CD14-positive monocyte (primary cell): Measurements from ENCODE around the gene IL21. TPM values are rescaled to one million over a fixed set of nuclear protein-coding genes. Genes with fewer than 3 reads are reported as not detected.

ENCODE experiments used
- DNase-seq, 3 donors: peaks; one replicate each; pipeline ENCODE4 v3.0.0-alpha.2; 2011 to 2022
- H2AFZ ChIP-seq: 2 replicates; pipeline ENCODE4 v1.6.0; 2012; ENCODE audit warnings: mild to moderate bottlenecking, low read depth, low read length, inconsistent platforms; ENCODE audit not compliant: insufficient read depth, poor library complexity, severe bottlenecking
- H3K27ac ChIP-seq, 2 donors: 1 replicate in 1 of 2; 2 replicates in 1 of 2; pipeline ENCODE4 v1.5.1; 2012 to 2013; ENCODE audit warnings: low read length in 2 of 2, control low read depth in 1 of 2, inconsistent platforms in 1 of 2, low read depth in 1 of 2, mild to moderate bottlenecking in 1 of 2
- H3K27me3 ChIP-seq, 2 donors: one replicate each; pipeline versions ENCODE4 v1.6.0 to v1.6.1; 2011 to 2013; ENCODE audit warnings: low read length in 2 of 2; ENCODE audit not compliant: control insufficient read depth in 2 of 2, insufficient read depth in 2 of 2
- H3K36me3 ChIP-seq, 2 donors: replicated peaks in 1 of 2; 1 replicate in 1 of 2; 2 replicates in 1 of 2; pipeline versions ENCODE4 v1.5.1 to v1.6.1; 2012 to 2013; ENCODE audit warnings: low read length in 2 of 2, control low read depth in 1 of 2, inconsistent platforms in 1 of 2, mild to moderate bottlenecking in 1 of 2; ENCODE audit not compliant: insufficient read depth in 2 of 2, control insufficient read depth in 1 of 2
- H3K4me1 ChIP-seq, 2 donors: 1 replicate in 1 of 2; 2 replicates in 1 of 2; pipeline versions ENCODE4 v1.5.1 to v1.6.1; 2012 to 2013; ENCODE audit warnings: low read length in 2 of 2, control low read depth in 1 of 2, inconsistent platforms in 1 of 2, mild to moderate bottlenecking in 1 of 2, moderate library complexity in 1 of 2; ENCODE audit not compliant: insufficient read depth in 2 of 2, control insufficient read depth in 1 of 2
- H3K4me2 ChIP-seq: replicated peaks from 2 replicates; pipeline ENCODE3; 2012; ENCODE audit warnings: low read length, moderate library complexity, mild to moderate bottlenecking; ENCODE audit not compliant: poor library complexity, severe bottlenecking; ENCODE audit errors: extremely low read depth
- H3K4me3 ChIP-seq, 3 experiments: fragments of 200-600 bp in 1 of 3; sonication (generic) in 1 of 3; replicated peaks in 1 of 3; 1 replicate in 2 of 3; 2 replicates in 1 of 3; pipeline ENCODE4 v1.5.1; 2011 to 2013; ENCODE audit warnings: low read length in 3 of 3, mild to moderate bottlenecking in 3 of 3, control low read depth in 2 of 3, low read depth in 2 of 3, inconsistent platforms in 1 of 3, moderate library complexity in 1 of 3
- H3K79me2 ChIP-seq: 2 replicates; pipeline ENCODE4 v1.6.0; 2012; ENCODE audit warnings: mild to moderate bottlenecking, control low read depth, inconsistent platforms, low read length, moderate library complexity; ENCODE audit not compliant: insufficient read depth
- H3K9ac ChIP-seq: 2 replicates; pipeline ENCODE4 v1.6.0; 2017; ENCODE audit warnings: low read length, mild to moderate bottlenecking; ENCODE audit not compliant: insufficient read depth, poor library complexity, severe bottlenecking
- H3K9me3 ChIP-seq, 2 donors: replicated peaks in 1 of 2; 1 replicate in 1 of 2; 2 replicates in 1 of 2; pipeline versions ENCODE4 v1.5.1 to v1.6.1; 2012 to 2013; ENCODE audit warnings: low read length in 2 of 2, control low read depth in 1 of 2; ENCODE audit not compliant: control insufficient read depth in 1 of 2, insufficient read depth in 1 of 2
- H4K20me1 ChIP-seq: 2 replicates; pipeline ENCODE4 v1.6.0; 2012; ENCODE audit warnings: mild to moderate bottlenecking, low read length, control low read depth, moderate library complexity; ENCODE audit not compliant: insufficient read depth
- H3K27ac Mint-ChIP-seq, 7 donors: one replicate each; pipeline ENCODE4 v1.8.0; 2020; ENCODE audit warnings: mild to moderate bottlenecking in 7 of 7, mixed read lengths in 7 of 7, moderate library complexity in 6 of 7, inconsistent platforms in 2 of 7
- H3K27me3 Mint-ChIP-seq, 3 donors: one replicate each; pipeline ENCODE4 v1.8.0; 2021 to 2022; ENCODE audit warnings: low read depth in 3 of 3, mild to moderate bottlenecking in 3 of 3, mixed read lengths in 3 of 3, moderate library complexity in 3 of 3, inconsistent platforms in 1 of 3
- H3K36me3 Mint-ChIP-seq, 2 donors: one replicate each; pipeline ENCODE4 v1.8.0; 2020; ENCODE audit warnings: mixed read lengths in 2 of 2, inconsistent platforms in 1 of 2, mild to moderate bottlenecking in 1 of 2
- H3K4me1 Mint-ChIP-seq: one replicate; pipeline ENCODE4 v1.8.0; 2020; ENCODE audit warnings: mild to moderate bottlenecking, mixed read lengths
- H3K4me3 Mint-ChIP-seq, 2 donors: one replicate each; pipeline ENCODE4 v1.8.0; 2020; ENCODE audit warnings: mild to moderate bottlenecking in 2 of 2, mixed read lengths in 2 of 2, moderate library complexity in 1 of 2
- H3K9me3 Mint-ChIP-seq, 7 donors: one replicate each; pipeline ENCODE4 v1.8.0; 2020 to 2022; ENCODE audit warnings: mixed read lengths in 7 of 7, mild to moderate bottlenecking in 6 of 7, moderate library complexity in 6 of 7, inconsistent platforms in 2 of 7
- CTCF ChIP-seq: fragments of 200-600 bp; IDR thresholded peaks from one replicate; pipeline ENCODE4 v1.8.0; 2022; ENCODE audit warnings: antibody characterized with exemption, mild to moderate bottlenecking
- WGBS: methylation state at CpG from one replicate; pipeline ENCODE4 v1.1.5; 2013; ENCODE audit warnings: missing lambda C conversion rate; ENCODE audit not compliant: insufficient coverage; 5-methylcytosine and 5-hydroxymethylcytosine counted together
- intact Hi-C, 2 donors: fragments of 100-400 bp; cut with micrococcal nuclease; formaldehyde crosslinking; loops; one replicate each; pipeline versions ENCODE4 v1.15.0 to v1.15.1; 2023
- polyA plus RNA-seq, 3 donors: library from polyadenylated mRNA; depleted of rRNA in 1 of 3; unstranded in 2 of 3; stranded (reverse) in 1 of 3; fragments of 300-500 nt in 2 of 3; fragments of >200 nt in 1 of 3; fragmentation: Illumina TruSeq in 2 of 3; gene quantifications; 1 replicate in 2 of 3; 2 replicates in 1 of 3; pipeline ENCODE4 v1.2.3, GENCODE V29; 2012 to 2021

IL21 gene
- polyA plus RNA-seq, 3 donors, result not detected

- Histone ChIP-seq H3K27ac (no peak overlapping the region), H2AFZ (no peak overlapping the region), H3K36me3 (no peaks in the 10 kb centered on the region), H3K4me2 (no peak overlapping the region), H3K4me3 (no peak overlapping the region), H3K27me3 (no peaks in the 10 kb centered on the region), H3K9me3 (no peaks in the 10 kb centered on the region), H3K4me1 (no peaks in the 10 kb centered on the region), H3K79me2 (no peaks in the 10 kb centered on the region), H4K20me1 (no peaks in the 10 kb centered on the region), H3K9ac (no peak overlapping the region)
- TF ChIP-seq CTCF, result no peak
- no peak for DNase-seq
- Mint-ChIP-seq H3K9me3 (peaks cover 0 to 6% (median 0%) of the 10 kb centered on the region in 7 donors), H3K36me3 (no peaks in the 10 kb centered on the region), H3K4me3 (no peak overlapping the region), H3K27ac (no peak overlapping the region), H3K27me3 (peaks cover 2 to 8% (median 3%) of the 10 kb centered on the region in 3 donors), H3K4me1 (peaks cover 4% of the 10 kb centered on the region)
- intact Hi-C loops, result no loop called here
- 93% methylated on average over 3 of the region's 7 CpGs for WGBS
These were observed 11.7 kb upstream of the IL21 start for GRCh38 chr4:122632396-122633143.

GRCh38 chr4:122625156-122625555 is 4.3 kb upstream of the IL21 start:
- 100% methylated on average over 1 of the region's 2 CpGs for WGBS
- Histone ChIP-seq H2AFZ (no peak overlapping the region), H4K20me1 (no peaks in the 10 kb centered on the region), H3K4me2 (no peak overlapping the region), H3K9ac (no peak overlapping the region), H3K27ac (no peak overlapping the region), H3K4me1 (no peaks in the 10 kb centered on the region), H3K27me3 (no peaks in the 10 kb centered on the region), H3K36me3 (no peaks in the 10 kb centered on the region), H3K79me2 (no peaks in the 10 kb centered on the region), H3K9me3 (no peaks in the 10 kb centered on the region), H3K4me3 (no peak overlapping the region)
- Mint-ChIP-seq H3K4me3 (no peak overlapping the region), H3K36me3 (no peaks in the 10 kb centered on the region), H3K27ac (no peak overlapping the region), H3K27me3 (peaks cover 0 to 4% (median 4%) of the 10 kb centered on the region in 3 donors), H3K4me1 (peaks cover 2% of the 10 kb centered on the region), H3K9me3 (peaks cover 0 to 3% (median 0%) of the 10 kb centered on the region in 7 donors)
- intact Hi-C loops, result no loop called here
- no peak for TF ChIP-seq CTCF
- no peak for DNase-seq
